HG03280 (cell line): Measurements from ENCODE around the gene DPH6.

ENCODE experiments used
- ATAC-seq: cut with Tn5 transposase; IDR thresholded peaks from one replicate; pipeline ENCODE4 v1.9.1; 2021; ENCODE audit warnings: mild to moderate bottlenecking, moderate library complexity; ENCODE audit not compliant: unreplicated experiment

Gene DPH6

GRCh38 chr15:35545316-35545823 is 595 bp downstream of the DPH6 start:
- peak; percentile 12 for ATAC-seq

- ATAC-seq: no peak
These were observed 5.1 kb downstream of the DPH6 start for GRCh38 chr15:35540885-35541284.

GRCh38 chr15:35540021-35540420 is 5.9 kb downstream of the DPH6 start:
- ATAC-seq: no peak

- ATAC-seq: no peak
These were observed 10.5 kb downstream of the DPH6 start for GRCh38 chr15:35535365-35535916.

GRCh38 chr15:35533130-35534110 is 12.5 kb downstream of the DPH6 start:
- ATAC-seq: no peak

- no peak for ATAC-seq
These were observed 15.3 kb downstream of the DPH6 start for GRCh38 chr15:35530698-35531097.

GRCh38 chr15:35529784-35530183 is 16.2 kb downstream of the DPH6 start:
- no peak for ATAC-seq

GRCh38 chr15:35522061-35522460 is 23.9 kb downstream of the DPH6 start:
- ATAC-seq: no peak

- no peak for ATAC-seq
These were observed 26.3 kb downstream of the DPH6 start for GRCh38 chr15:35519541-35520149.

- no peak for ATAC-seq
These were observed 26.9 kb downstream of the DPH6 start for GRCh38 chr15:35519052-35519451.

GRCh38 chr15:35514759-35515158 is 31.2 kb downstream of the DPH6 start:
- ATAC-seq: no peak

- no peak for ATAC-seq
These were observed 37.9 kb downstream of the DPH6 start for GRCh38 chr15:35507932-35508638.

GRCh38 chr15:35506272-35506870 is 39.6 kb downstream of the DPH6 start:
- ATAC-seq: no peak

- no peak for ATAC-seq
These were observed 40.2 kb downstream of the DPH6 start for GRCh38 chr15:35505809-35506208.

GRCh38 chr15:35505141-35505540 is 40.8 kb downstream of the DPH6 start:
- no peak for ATAC-seq

GRCh38 chr15:35499723-35500122 is 46.2 kb downstream of the DPH6 start:
- no peak for ATAC-seq

- peak; percentile 97 for ATAC-seq
These were observed 49.4 kb downstream of the DPH6 start for GRCh38 chr15:35496585-35496984.

- no peak for ATAC-seq
These were observed 50.9 kb downstream of the DPH6 start for GRCh38 chr15:35495080-35495479.

- no peak for ATAC-seq
These were observed 54.0 kb downstream of the DPH6 start for GRCh38 chr15:35491999-35492398.

- no peak for ATAC-seq
These were observed 54.8 kb downstream of the DPH6 start for GRCh38 chr15:35491173-35491572.

GRCh38 chr15:35490511-35490910 is 55.5 kb downstream of the DPH6 start:
- no peak for ATAC-seq
